ENCODE results near the gene ZCCHC24. TPM values are rescaled to one million over a fixed set of nuclear protein-coding genes. Genes with fewer than 3 reads are reported as not detected.
A peak's percentile ranks its signal among the peaks of the same experiment; 100 is the strongest.

Gene ZCCHC24
- total and polyA plus RNA-seq, 9 donors: 21.6 to 92.1 (median 58.3) TPM

GRCh38 chr10:79397575-79398303 is 47.7 kb downstream of the ZCCHC24 start:
- Histone ChIP-seq H3K27me3 (no peaks in the 10 kb centered on the region), H3K4me3 (no peak overlapping the region), H3K9me3 (no peaks in the 10 kb centered on the region), H3K36me3 (no peaks in the 10 kb centered on the region), H3K4me1 (ENCODE audit: insufficient read depth) (peaks cover 43% of the 10 kb centered on the region), H3K27ac (peak overlapping the region in 1 of 2 donors; percentile 80)
- TF ChIP-seq POLR2A (IDR thresholded peaks at IDR 0.05) (no peak), EP300 (IDR thresholded peaks at IDR 0.05) (no peak), CTCF (IDR thresholded peaks at IDR 0.05) (no peak)
- peak in 1 of 5 donors; percentile 64 for DNase-seq
- intact Hi-C loops (cut with DNase I): no loop called here
- WGBS, 3 donors: 29 to 48% (median 43%) methylated on average over 17 of the region's 17 CpGs

- Histone ChIP-seq H3K4me3 (no peak overlapping the region), H3K36me3 (no peaks in the 10 kb centered on the region), H3K27me3 (no peaks in the 10 kb centered on the region), H3K4me1 (ENCODE audit: insufficient read depth) (peaks cover 40% of the 10 kb centered on the region), H3K27ac (no peak overlapping the region), H3K9me3 (no peaks in the 10 kb centered on the region)
- 64 to 74% (median 73%) methylated on average over 6 of the region's 6 CpGs for WGBS, 3 donors
- peak in 1 of 5 donors; percentile 42 for DNase-seq
- intact Hi-C loops (cut with DNase I): no loop called here
- TF ChIP-seq EP300 (IDR thresholded peaks at IDR 0.05): no peak
- no peak for TF ChIP-seq CTCF (IDR thresholded peaks at IDR 0.05)
- no peak for TF ChIP-seq POLR2A (IDR thresholded peaks at IDR 0.05)
Observed at GRCh38 chr10:79397051-79397450, 48.4 kb downstream of the ZCCHC24 start.

GRCh38 chr10:79396520-79396919 is 48.9 kb downstream of the ZCCHC24 start:
- Histone ChIP-seq H3K27me3 (no peaks in the 10 kb centered on the region), H3K4me3 (no peak overlapping the region), H3K4me1 (ENCODE audit: insufficient read depth) (peaks cover 42% of the 10 kb centered on the region), H3K36me3 (no peaks in the 10 kb centered on the region), H3K9me3 (no peaks in the 10 kb centered on the region), H3K27ac (no peak overlapping the region)
- DNase-seq: peak in 2 of 5 donors; percentile 10 to 12
- intact Hi-C loops (cut with DNase I): no loop called here
- 87 to 91% (median 89%) methylated on average over 5 of the region's 5 CpGs for WGBS, 3 donors
- TF ChIP-seq CTCF (IDR thresholded peaks at IDR 0.05): no peak
- TF ChIP-seq POLR2A (IDR thresholded peaks at IDR 0.05): no peak
- TF ChIP-seq EP300 (IDR thresholded peaks at IDR 0.05): no peak

GRCh38 chr10:79394664-79395063 is 50.8 kb downstream of the ZCCHC24 start:
- H3K36me3 ChIP-seq: no peaks in the 10 kb centered on the region
- DNase-seq: peak in 2 of 5 donors; percentile 5 to 15
- intact Hi-C loops (cut with DNase I): no loop called here
- H3K27ac ChIP-seq: no peak overlapping the region
- WGBS, 3 donors: 91 to 95% (median 93%) methylated on average over 5 of the region's 5 CpGs
- H3K9me3 ChIP-seq: no peaks in the 10 kb centered on the region
- H3K27me3 ChIP-seq: no peaks in the 10 kb centered on the region
- TF ChIP-seq POLR2A (IDR thresholded peaks at IDR 0.05) (no peak), CTCF (IDR thresholded peaks at IDR 0.05) (no peak), EP300 (IDR thresholded peaks at IDR 0.05) (no peak)
- H3K4me3 ChIP-seq: no peak overlapping the region
- H3K4me1 ChIP-seq (ENCODE audit: insufficient read depth): peaks cover 36% of the 10 kb centered on the region
